Measurements from ENCODE around the gene PRKG1. TPM values are rescaled to one million over a fixed set of nuclear protein-coding genes. Genes with fewer than 3 reads are reported as not detected.
"Not testable (repeated sequence)": the region's sequence is repeated elsewhere in the genome, so short reads cannot be mapped to it uniquely, and the experiment has no call there.

PRKG1 gene
- total RNA-seq, 2 donors from 2014 or later: 8.1 to 16.6 TPM

DNA sequence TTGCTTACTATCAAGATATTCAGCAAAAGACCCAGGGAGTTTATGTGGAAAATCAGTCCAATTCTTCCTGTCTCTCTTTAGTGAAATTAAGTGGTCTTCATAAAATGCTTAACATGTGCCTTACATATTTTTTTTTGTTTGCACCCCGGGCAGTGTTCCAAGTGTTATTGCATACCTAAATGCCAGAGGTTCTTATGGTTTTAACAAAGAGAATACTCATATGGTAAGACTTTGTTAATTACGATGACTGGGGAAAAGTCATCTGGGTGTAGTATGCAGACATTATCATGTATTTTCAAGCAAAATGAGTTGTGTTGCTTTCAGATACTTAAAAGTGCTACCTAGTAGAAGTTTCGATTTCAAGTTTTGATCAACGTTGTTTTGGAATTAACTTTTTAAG, 82.6 kb downstream of the PRKG1 start:
- H3K4me3 ChIP-seq: no peak overlapping the region
- TF ChIP-seq, protein P1, sequence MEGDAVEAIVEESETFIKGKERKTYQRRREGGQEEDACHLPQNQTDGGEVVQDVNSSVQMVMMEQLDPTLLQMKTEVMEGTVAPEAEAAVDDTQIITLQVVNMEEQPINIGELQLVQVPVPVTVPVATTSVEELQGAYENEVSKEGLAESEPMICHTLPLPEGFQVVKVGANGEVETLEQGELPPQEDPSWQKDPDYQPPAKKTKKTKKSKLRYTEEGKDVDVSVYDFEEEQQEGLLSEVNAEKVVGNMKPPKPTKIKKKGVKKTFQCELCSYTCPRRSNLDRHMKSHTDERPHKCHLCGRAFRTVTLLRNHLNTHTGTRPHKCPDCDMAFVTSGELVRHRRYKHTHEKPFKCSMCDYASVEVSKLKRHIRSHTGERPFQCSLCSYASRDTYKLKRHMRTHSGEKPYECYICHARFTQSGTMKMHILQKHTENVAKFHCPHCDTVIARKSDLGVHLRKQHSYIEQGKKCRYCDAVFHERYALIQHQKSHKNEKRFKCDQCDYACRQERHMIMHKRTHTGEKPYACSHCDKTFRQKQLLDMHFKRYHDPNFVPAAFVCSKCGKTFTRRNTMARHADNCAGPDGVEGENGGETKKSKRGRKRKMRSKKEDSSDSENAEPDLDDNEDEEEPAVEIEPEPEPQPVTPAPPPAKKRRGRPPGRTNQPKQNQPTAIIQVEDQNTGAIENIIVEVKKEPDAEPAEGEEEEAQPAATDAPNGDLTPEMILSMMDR (IDR thresholded peaks at IDR 0.05): no peak
- no peaks in the 10 kb centered on the region for H3K36me3 ChIP-seq
- H3K9me3 ChIP-seq: no peaks in the 10 kb centered on the region
- no peak overlapping the region for H3K27ac ChIP-seq
- no peak overlapping the region for H3K9ac ChIP-seq (ENCODE audit: low read depth in 2 of 2, low read length in 2 of 2)
- no peak for DNase-seq
- H3K4me1 ChIP-seq: no peaks in the 10 kb centered on the region
- intact Hi-C loops (cut with DNase I): no loop called here
- no peaks in the 10 kb centered on the region for H3K27me3 ChIP-seq

GRCh38 chr10:51158832-51159231, 84.5 kb downstream of the PRKG1 start:
- Histone ChIP-seq H3K27me3 (no peaks in the 10 kb centered on the region), H3K9me3 (no peaks in the 10 kb centered on the region), H3K4me1 (no peaks in the 10 kb centered on the region)

DNA sequence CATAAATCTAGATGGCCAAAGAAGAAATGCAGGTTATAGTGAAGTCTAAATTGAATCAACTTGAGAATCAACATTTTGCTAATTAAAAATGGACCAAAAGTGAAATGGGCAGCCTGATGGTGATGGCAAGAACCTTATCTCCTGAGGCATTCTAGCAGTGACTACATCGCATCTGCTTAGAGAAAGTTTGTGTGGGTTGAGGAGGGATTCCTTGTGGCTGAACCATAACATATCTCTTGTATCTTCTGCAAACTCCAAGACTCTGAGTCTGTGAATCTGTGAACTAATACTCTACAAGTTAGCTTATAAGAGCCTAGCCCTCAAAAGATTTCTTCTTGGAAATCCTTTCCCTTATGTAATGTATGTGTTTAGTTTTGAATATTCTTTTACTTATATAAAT, 85.6 kb downstream of the PRKG1 start:
- H3K4me1 ChIP-seq: no peaks in the 10 kb centered on the region
- no peaks in the 10 kb centered on the region for H3K9me3 ChIP-seq
- H3K27ac ChIP-seq: no peak overlapping the region
- intact Hi-C loops (cut with DNase I): no loop called here
- no peak for DNase-seq
- TF ChIP-seq, protein P1 (IDR thresholded peaks at IDR 0.05): no peak
- no peaks in the 10 kb centered on the region for H3K27me3 ChIP-seq
- H3K36me3 ChIP-seq: no peaks in the 10 kb centered on the region
- H3K9ac ChIP-seq (ENCODE audit: low read depth in 2 of 2, low read length in 2 of 2): no peak overlapping the region
- no peak overlapping the region for H3K4me3 ChIP-seq

More at GRCh38 chr10:51158832-51159231, 84.5 kb downstream of the PRKG1 start:
- no peak for DNase-seq
- no peak overlapping the region for H3K9ac ChIP-seq (ENCODE audit: low read depth in 2 of 2, low read length in 2 of 2)
- no peaks in the 10 kb centered on the region for H3K36me3 ChIP-seq
- TF ChIP-seq, protein P1 (IDR thresholded peaks at IDR 0.05): no peak
- H3K4me3 ChIP-seq: no peak overlapping the region
- intact Hi-C loops (cut with DNase I): no loop called here
- no peak overlapping the region for H3K27ac ChIP-seq

DNA sequence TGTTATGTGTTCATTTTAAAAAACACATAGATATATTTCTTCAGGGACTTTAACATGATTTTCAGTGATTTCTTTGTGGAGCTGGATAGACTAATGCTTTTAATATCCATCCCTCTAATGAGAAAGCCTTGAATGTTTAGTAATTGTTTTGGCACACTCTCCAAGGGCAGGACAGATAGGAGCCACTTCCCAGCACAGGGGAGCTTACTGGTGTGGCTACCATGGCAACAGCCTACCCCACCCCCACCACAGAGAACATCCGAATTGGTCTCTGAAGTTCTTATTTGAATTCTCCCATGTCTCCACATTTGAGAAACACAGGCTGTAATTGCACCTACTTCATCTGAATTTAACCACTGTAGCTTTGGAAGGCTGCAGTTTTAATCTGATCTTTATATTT, 87.7 kb downstream of the PRKG1 start:
- no peak overlapping the region for H3K27ac ChIP-seq
- H3K4me1 ChIP-seq: no peaks in the 10 kb centered on the region
- no peak overlapping the region for H3K9ac ChIP-seq (ENCODE audit: low read depth in 2 of 2, low read length in 2 of 2)
- no peaks in the 10 kb centered on the region for H3K36me3 ChIP-seq
- TF ChIP-seq, protein P1 (IDR thresholded peaks at IDR 0.05): no peak
- no peaks in the 10 kb centered on the region for H3K27me3 ChIP-seq
- no peak for DNase-seq
- intact Hi-C loops (cut with DNase I): no loop called here
- no peak overlapping the region for H3K4me3 ChIP-seq
- no peaks in the 10 kb centered on the region for H3K9me3 ChIP-seq

DNA sequence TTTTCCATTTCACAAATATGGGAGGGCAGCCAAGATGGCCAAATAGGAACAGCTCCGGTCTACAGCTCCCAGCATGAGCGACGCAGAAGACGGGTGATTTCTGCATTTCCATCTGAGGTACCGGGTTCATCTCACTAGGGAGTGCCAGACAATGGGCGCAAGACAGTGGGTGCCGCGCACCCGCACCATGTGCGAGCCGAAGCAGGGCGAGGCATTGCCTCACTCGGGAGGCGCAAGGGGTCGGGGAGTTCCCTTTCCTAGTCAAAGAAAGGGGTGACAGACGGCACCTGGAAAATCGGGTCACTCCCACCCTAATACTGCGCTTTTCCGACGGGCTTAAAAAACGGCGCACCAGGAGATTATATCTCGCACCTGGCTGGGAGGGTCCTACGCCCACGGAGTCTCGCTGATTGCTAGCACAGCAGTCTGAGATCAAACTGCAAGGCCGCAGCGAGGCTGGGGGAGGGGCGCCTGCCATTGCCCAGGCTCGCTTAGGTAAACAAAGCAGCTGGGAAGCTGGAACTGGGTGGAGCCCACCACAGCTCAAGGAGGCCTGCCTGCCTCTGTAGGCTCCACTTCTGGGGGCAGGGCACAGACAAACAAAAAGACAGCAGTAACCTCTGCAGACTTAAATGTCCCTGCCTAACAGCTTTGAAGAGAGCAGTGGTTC, 89.2 kb downstream of the PRKG1 start:
- H3K9me3 ChIP-seq; H3K36me3 ChIP-seq; H3K27me3 ChIP-seq; H3K9ac ChIP-seq (ENCODE audit: low read depth in 2 of 2, low read length in 2 of 2); H3K27ac ChIP-seq; H3K4me1 ChIP-seq; intact Hi-C loops (cut with DNase I); H3K4me3 ChIP-seq; DNase-seq: not testable (repeated sequence)

DNA sequence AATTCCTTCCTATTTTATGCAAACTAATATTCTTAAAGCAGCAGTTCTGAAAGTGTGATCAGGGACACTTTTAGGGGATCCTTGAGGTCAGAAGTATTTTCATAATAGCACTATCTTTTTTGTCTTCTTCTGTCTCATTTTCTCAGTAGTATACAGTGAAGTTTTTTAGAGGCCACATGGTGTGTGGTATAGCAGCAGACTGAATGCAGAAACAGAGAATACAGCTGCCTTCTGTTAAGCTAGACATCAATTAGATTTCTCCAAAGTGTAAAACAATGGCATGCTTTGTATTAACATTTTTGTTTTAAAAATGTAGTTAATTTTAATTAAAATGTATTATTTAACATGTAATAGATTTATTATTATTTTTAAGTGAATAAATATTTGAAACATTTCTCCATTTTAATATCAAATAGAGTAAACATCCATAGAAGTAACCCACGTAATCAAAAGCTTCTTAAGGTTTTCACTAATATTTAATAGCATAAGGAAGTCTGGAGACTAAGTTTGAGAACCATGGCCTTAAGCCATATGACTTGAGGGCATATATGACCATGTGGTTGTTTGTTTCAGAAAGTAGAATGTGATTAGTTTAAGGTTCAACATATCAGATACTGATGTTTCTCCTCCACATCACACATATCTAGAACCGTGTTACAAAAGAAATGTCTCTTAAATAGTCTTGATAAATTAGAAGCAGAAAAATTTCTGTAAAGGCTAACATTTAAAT, 94.0 kb downstream of the PRKG1 start:
- no peak overlapping the region for H3K9ac ChIP-seq (ENCODE audit: low read depth in 2 of 2, low read length in 2 of 2)
- no peak overlapping the region for H3K27ac ChIP-seq
- no peak overlapping the region for H3K4me3 ChIP-seq
- H3K4me1 ChIP-seq: no peaks in the 10 kb centered on the region
- DNase-seq: no peak
- H3K9me3 ChIP-seq: no peaks in the 10 kb centered on the region
- H3K27me3 ChIP-seq: no peaks in the 10 kb centered on the region
- TF ChIP-seq, protein P1 (IDR thresholded peaks at IDR 0.05): no peak
- no peaks in the 10 kb centered on the region for H3K36me3 ChIP-seq
- intact Hi-C loops (cut with DNase I): no loop called here

Data from colonic mucosa (tissue), 4 donors.